ENCODE data around the gene RGS17.

- TF ChIP-seq CTCF (tag by site-specific recombination; IDR thresholded peaks at IDR 0.05) (no peak), ZNF223 (tag by site-specific recombination; IDR thresholded peaks at IDR 0.05) (no peak), ZBTB1 (tag by site-specific recombination; IDR thresholded peaks at IDR 0.05) (no peak), ZNF776 (tag by site-specific recombination; IDR thresholded peaks at IDR 0.05; ENCODE audit: borderline replicate concordance) (no peak), ZBTB26 (tag by site-specific recombination; optimal IDR thresholded peaks at IDR 0.05) (no peak), ZSCAN18 (tag by site-specific recombination; IDR thresholded peaks at IDR 0.05) (no peak), ZNF473 (tag by site-specific recombination; IDR thresholded peaks at IDR 0.05) (no peak), ZNF184 (tag by site-specific recombination; IDR thresholded peaks at IDR 0.05) (no peak)
These were observed 41.7 kb upstream of the RGS17 start for GRCh38 chr6:153172815-153173214.
